Lung (tissue), 12 donors: Measurements from ENCODE around the gene CA10. TPM values are rescaled to one million over a fixed set of nuclear protein-coding genes. Genes with fewer than 3 reads are reported as not detected.

ENCODE experiments used
- ATAC-seq: fragments of 200-7000 bp; cut with Tn5 transposase; one replicate; pipeline ENCODE4 v1.9.1; 2020; ENCODE audit warnings: moderate number of reproducible peaks; ENCODE audit not compliant: insufficient read depth, low FRiP score
- DNase-seq, 3 donors: peaks; one replicate each; pipeline ENCODE4 v3.0.0-alpha.2; 2013 to 2017
- H3K27ac ChIP-seq, 2 donors: one replicate each; pipeline ENCODE4 v1.5.1; 2013; ENCODE audit warnings: mild to moderate bottlenecking in 2 of 2, moderate library complexity in 2 of 2, control low read depth in 1 of 2, inconsistent platforms in 1 of 2, low read depth in 1 of 2, low read length in 1 of 2
- H3K27me3 ChIP-seq, 3 donors: one replicate each; pipeline ENCODE4 v1.5.1; 2013; ENCODE audit warnings: low read length in 2 of 3; ENCODE audit not compliant: control insufficient read depth in 3 of 3, insufficient read depth in 3 of 3
- H3K36me3 ChIP-seq, 4 donors: one replicate each; pipeline ENCODE4 v1.5.1; 2013; ENCODE audit warnings: low read length in 4 of 4, mild to moderate bottlenecking in 1 of 4, moderate library complexity in 1 of 4; ENCODE audit not compliant: control insufficient read depth in 4 of 4, insufficient read depth in 4 of 4
- H3K4me1 ChIP-seq, 5 donors: one replicate each; pipeline ENCODE4 v1.5.1; 2013; ENCODE audit warnings: low read length in 5 of 5, mild to moderate bottlenecking in 2 of 5, moderate library complexity in 1 of 5; ENCODE audit not compliant: control insufficient read depth in 5 of 5, insufficient read depth in 5 of 5
- H3K4me3 ChIP-seq: one replicate; pipeline ENCODE4 v1.5.1; 2013; ENCODE audit warnings: mild to moderate bottlenecking, control low read depth, moderate library complexity
- H3K9ac ChIP-seq, 2 donors: one replicate each; pipeline ENCODE4 v1.5.1; 2013; ENCODE audit warnings: low read length in 2 of 2, control low read depth in 1 of 2; ENCODE audit not compliant: insufficient read depth in 1 of 2
- H3K9me3 ChIP-seq, 4 donors: one replicate each; pipeline ENCODE4 v1.5.1; 2013; ENCODE audit warnings: low read length in 3 of 4, mild to moderate bottlenecking in 1 of 4, moderate library complexity in 1 of 4; ENCODE audit not compliant: control insufficient read depth in 4 of 4, insufficient read depth in 3 of 4
- WGBS, 2 donors: extraction: QIAGEN DNeasy Blood & Tissue Kit; methylation state at CpG; one replicate each; pipeline ENCODE4 v1.1.7; 2013; 5-methylcytosine and 5-hydroxymethylcytosine counted together
- polyA plus RNA-seq, 2 donors: library from polyadenylated mRNA; stranded (reverse); fragments of 200-250 nt; gene quantifications; one replicate each; pipeline ENCODE4 v1.2.1, GENCODE V29; 2013
- total RNA-seq, 2 donors: library from RNA; depleted of rRNA in 1 of 2; stranded (reverse); fragments of >200 nt in 1 of 2; gene quantifications; one replicate each; pipeline ENCODE4 v1.2.1, GENCODE V29; 2014 to 2021
- TF ChIP-seq, protein P1 (sequence below): IDR thresholded peaks from 2 replicates; pipeline ENCODE4 v1.5.1; 2012; ENCODE audit warnings: mild to moderate bottlenecking; ENCODE audit errors: control extremely low read depth, extremely low read depth
- donor health status: control.
- donor health status: control.
- donor health status: Bipolar disorder and iron deficiency.
- donor health status: healthy.
- donor health status: DM: yes; HTN: yes; CAD: no.

CA10 gene
- total and polyA plus RNA-seq, 4 donors, result 0.04 to 0.17 TPM; not detected in 2

DNA sequence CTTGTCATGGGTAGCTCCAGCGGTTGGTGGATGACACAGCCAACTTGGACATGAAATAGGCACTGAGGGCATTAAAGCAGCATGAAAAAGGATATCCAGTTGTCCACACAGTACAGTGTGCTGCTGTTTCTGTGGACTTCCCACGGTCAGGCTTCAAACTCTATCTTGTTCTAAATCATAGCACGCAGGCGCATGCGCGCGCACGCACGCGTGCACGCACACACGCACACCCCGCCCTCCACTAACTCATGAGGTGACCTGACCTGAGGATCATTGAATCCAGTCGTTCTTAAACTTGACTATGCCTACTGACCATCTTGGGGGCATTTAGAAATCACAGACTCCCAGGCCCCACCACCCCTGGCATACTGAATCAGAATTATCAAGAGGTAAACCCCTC is 361.4 kb downstream of the CA10 start:
- H3K4me3 ChIP-seq, result no peak overlapping the region

DNA sequence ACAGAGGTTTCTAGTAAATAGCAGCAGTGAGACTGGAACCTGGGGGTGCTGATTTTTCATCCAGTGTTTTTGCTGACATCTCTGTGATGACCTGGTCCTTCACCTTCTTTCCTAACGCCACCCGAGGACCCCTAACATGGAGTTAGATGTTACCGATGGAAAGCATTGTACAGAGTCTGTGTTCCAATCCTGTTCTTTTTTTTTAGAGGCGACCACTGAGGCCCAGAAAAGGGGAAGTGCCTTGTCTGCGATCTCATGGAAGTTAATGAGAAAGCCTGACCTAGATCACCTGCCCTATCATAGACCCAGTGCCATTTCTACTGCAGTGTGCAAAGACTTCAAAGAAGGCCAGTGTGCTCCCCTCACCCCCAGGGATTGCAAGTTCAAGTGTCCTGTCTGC is 362.5 kb downstream of the CA10 start:
- DNase-seq, result no peak
- Histone ChIP-seq H3K36me3 (no peaks in the 10 kb centered on the region), H3K4me1 (no peaks in the 10 kb centered on the region), H3K4me3 (no peak overlapping the region), H3K27ac (no peak overlapping the region), H3K9me3 (peaks cover 0 to 2% (median under 1%) of the 10 kb centered on the region in 4 donors), H3K27me3 (no peaks in the 10 kb centered on the region), H3K9ac (no peak overlapping the region)
- TF ChIP-seq, protein P1, sequence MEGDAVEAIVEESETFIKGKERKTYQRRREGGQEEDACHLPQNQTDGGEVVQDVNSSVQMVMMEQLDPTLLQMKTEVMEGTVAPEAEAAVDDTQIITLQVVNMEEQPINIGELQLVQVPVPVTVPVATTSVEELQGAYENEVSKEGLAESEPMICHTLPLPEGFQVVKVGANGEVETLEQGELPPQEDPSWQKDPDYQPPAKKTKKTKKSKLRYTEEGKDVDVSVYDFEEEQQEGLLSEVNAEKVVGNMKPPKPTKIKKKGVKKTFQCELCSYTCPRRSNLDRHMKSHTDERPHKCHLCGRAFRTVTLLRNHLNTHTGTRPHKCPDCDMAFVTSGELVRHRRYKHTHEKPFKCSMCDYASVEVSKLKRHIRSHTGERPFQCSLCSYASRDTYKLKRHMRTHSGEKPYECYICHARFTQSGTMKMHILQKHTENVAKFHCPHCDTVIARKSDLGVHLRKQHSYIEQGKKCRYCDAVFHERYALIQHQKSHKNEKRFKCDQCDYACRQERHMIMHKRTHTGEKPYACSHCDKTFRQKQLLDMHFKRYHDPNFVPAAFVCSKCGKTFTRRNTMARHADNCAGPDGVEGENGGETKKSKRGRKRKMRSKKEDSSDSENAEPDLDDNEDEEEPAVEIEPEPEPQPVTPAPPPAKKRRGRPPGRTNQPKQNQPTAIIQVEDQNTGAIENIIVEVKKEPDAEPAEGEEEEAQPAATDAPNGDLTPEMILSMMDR, result no peak
- no peak for ATAC-seq
- 83 to 86% methylated on average over 5 of the region's 5 CpGs for WGBS, 2 donors

More for the DNA sequence above, 361.4 kb downstream of the CA10 start:
- WGBS, 2 donors, result 90 to 92% methylated on average over 14 of the region's 14 CpGs
- DNase-seq (no peak), ATAC-seq (no peak)
- Histone ChIP-seq H3K27ac (no peak overlapping the region), H3K27me3 (no peaks in the 10 kb centered on the region), H3K4me1 (no peaks in the 10 kb centered on the region), H3K36me3 (no peaks in the 10 kb centered on the region), H3K9ac (no peak overlapping the region), H3K9me3 (peaks cover 0 to 2% (median under 1%) of the 10 kb centered on the region in 4 donors)
- TF ChIP-seq, protein P1, result no peak

DNA sequence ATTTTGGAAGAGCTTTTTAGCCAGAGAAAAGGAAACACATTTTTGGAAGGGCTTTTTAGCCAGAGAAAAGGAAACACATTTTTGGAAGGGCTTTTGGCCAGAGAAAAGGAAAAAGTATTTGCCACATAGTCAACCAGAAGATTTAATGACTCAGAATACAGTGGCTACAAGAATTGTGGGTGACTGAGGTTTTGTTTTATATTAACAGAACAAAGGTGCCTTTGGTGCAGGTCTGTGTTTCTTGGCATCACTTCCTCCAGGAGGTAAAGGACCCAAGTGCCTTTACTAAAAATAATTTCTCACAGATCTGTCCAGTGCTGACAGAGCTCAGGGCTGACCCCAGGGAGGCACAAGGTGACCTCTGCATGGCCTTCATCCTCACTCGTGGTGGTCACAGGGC is 363.1 kb downstream of the CA10 start:
- Histone ChIP-seq H3K9ac (no peak overlapping the region), H3K4me3 (no peak overlapping the region), H3K27me3 (no peaks in the 10 kb centered on the region), H3K36me3 (no peaks in the 10 kb centered on the region), H3K4me1 (no peaks in the 10 kb centered on the region), H3K9me3 (peaks cover 0 to 2% (median under 1%) of the 10 kb centered on the region in 4 donors), H3K27ac (no peak overlapping the region)
- ATAC-seq (no peak), DNase-seq (no peak)
- WGBS, 2 donors, result 43 to 90% methylated on average over 1 of the region's 1 CpG
- TF ChIP-seq, protein P1, result no peak

DNA sequence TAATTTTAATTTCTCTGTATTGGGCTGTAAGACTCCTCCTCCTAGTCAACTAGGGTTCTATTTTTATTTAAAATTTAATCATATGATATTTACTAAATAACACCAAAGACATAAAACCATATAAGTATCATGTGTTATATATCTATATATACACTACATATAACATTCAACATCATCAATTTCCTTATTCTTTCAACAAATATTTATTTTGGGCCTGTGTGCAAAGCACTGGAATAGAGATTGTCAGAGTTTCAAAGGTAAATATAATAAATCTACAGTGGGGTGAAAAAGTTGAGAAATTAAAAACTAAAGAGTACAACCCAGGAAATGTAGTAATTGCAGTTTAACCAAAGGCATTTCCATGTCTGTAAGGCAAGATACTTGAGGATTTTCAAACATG is 364.0 kb downstream of the CA10 start:
- no peak overlapping the region for H3K4me3 ChIP-seq
- DNase-seq (no peak), ATAC-seq (no peak)
- TF ChIP-seq, protein P1, result no peak
- H3K36me3 ChIP-seq, result no peaks in the 10 kb centered on the region
- H3K9me3 ChIP-seq, result peaks cover 0 to 2% (median under 1%) of the 10 kb centered on the region in 4 donors
- H3K27me3 ChIP-seq, result no peaks in the 10 kb centered on the region
- no peak overlapping the region for H3K27ac ChIP-seq
- H3K4me1 ChIP-seq, result no peaks in the 10 kb centered on the region
- no peak overlapping the region for H3K9ac ChIP-seq
